GM18499 (cell line): ENCODE measurements around the gene ODC1.

Source experiments
- ATAC-seq: cut with Tn5 transposase; IDR thresholded peaks from one replicate; pipeline ENCODE4 v1.9.1; 2021; ENCODE audit warnings: moderate number of reproducible peaks; ENCODE audit not compliant: insufficient read depth, unreplicated experiment

Gene ODC1

GRCh38 chr2:10422732-10423399 is 25.3 kb downstream of the ODC1 start:
- ATAC-seq, result no peak

GRCh38 chr2:10422251-10422650 is 25.9 kb downstream of the ODC1 start:
- ATAC-seq, result no peak

- ATAC-seq, result no peak
Observed at GRCh38 chr2:10419553-10420257, 28.4 kb downstream of the ODC1 start.

GRCh38 chr2:10417551-10418335 is 30.4 kb downstream of the ODC1 start:
- no peak for ATAC-seq

- ATAC-seq, result no peak
Observed at GRCh38 chr2:10415640-10416039, 32.5 kb downstream of the ODC1 start.

- ATAC-seq, result no peak
Observed at GRCh38 chr2:10415048-10415447, 33.1 kb downstream of the ODC1 start.

- no peak for ATAC-seq
Observed at GRCh38 chr2:10414591-10414990, 33.5 kb downstream of the ODC1 start.

GRCh38 chr2:10413991-10414451 is 34.1 kb downstream of the ODC1 start:
- no peak for ATAC-seq

- no peak for ATAC-seq
Observed at GRCh38 chr2:10413503-10413902, 34.6 kb downstream of the ODC1 start.

- ATAC-seq, result no peak
Observed at GRCh38 chr2:10412380-10412779, 35.7 kb downstream of the ODC1 start.

GRCh38 chr2:10411557-10411956 is 36.6 kb downstream of the ODC1 start:
- ATAC-seq, result no peak

GRCh38 chr2:10410823-10411437 is 37.2 kb downstream of the ODC1 start:
- no peak for ATAC-seq

GRCh38 chr2:10410001-10410822 is 37.9 kb downstream of the ODC1 start:
- ATAC-seq, result peak; percentile 77

- ATAC-seq, result no peak
Observed at GRCh38 chr2:10408649-10409579, 39.2 kb downstream of the ODC1 start.

GRCh38 chr2:10407841-10408648 is 40.1 kb downstream of the ODC1 start:
- no peak for ATAC-seq

GRCh38 chr2:10407432-10407831 is 40.7 kb downstream of the ODC1 start:
- no peak for ATAC-seq

- no peak for ATAC-seq
Observed at GRCh38 chr2:10406491-10407188, 41.5 kb downstream of the ODC1 start.
